HG02938 (cell line): ENCODE data around the gene PIP4K2A.
"Not testable (repeated sequence)": the region's sequence is repeated elsewhere in the genome, so short reads cannot be mapped to it uniquely, and the experiment has no call there.

ENCODE experiments used
- ATAC-seq: cut with Tn5 transposase; IDR thresholded peaks from one replicate; pipeline ENCODE4 v1.9.1; 2021; ENCODE audit warnings: mild to moderate bottlenecking, moderate library complexity; ENCODE audit not compliant: unreplicated experiment

Gene PIP4K2A

DNA sequence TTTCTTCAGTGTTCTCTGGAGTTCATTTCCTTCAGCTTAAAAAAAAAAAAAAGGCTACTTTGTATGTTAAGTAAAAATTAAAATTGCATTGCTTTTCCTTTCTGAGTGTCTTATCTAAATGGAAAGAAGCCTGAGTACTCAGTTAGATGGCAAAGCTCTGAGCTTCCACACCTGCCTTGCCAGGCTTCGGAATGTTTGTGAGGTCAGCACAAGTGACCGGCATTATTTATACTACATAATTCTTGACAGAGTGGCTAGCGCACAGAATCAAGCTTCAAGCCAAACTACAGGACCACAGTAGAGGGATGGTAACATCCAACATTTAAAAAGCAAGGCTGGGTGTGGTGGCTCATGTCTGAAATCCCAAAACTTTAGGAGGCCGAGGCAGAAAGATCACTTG, 17.3 kb downstream of the PIP4K2A start:
- no peak for ATAC-seq

DNA sequence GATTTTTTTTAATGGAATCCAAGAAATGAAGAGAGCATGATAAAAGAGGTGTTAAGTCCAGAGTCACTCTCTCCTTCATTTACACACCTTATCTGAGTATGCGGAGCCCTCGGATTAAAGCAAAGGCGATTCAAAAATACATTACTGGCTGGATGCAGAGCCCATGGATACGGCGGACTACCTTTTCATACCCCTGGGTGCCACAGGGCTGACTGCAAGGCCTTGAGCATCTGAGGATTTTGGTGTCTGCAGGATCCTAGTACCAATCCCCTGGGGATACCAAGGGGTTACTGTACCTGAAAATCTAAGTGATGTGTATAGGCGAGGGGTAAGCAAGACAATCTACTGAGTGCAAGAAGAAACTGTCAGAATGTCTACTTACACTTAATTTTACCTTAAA, 20.5 kb downstream of the PIP4K2A start:
- no peak for ATAC-seq

DNA sequence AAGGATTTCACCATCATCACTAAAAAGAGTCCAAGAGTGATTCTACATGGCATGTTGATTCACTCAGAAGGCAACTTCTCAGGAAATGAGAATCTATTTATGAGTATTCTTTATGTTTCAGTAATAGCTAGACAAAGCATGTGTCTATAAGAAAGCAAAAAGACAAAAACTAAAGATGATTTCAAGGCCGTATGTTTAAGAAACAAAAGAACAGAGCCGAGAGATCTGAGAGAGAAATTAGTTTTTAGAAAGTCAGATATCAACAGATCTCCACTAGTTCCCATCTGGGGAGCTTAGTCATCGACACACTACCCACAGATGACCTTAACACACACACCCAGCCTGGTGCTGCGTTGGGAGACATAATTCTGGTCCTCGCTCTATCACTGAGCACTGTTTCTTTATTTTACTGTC, 21.0 kb downstream of the PIP4K2A start:
- peak; percentile 44 for ATAC-seq

GRCh38 chr10:22692119-22692518, 22.3 kb downstream of the PIP4K2A start:
- ATAC-seq: not testable (repeated sequence)

DNA sequence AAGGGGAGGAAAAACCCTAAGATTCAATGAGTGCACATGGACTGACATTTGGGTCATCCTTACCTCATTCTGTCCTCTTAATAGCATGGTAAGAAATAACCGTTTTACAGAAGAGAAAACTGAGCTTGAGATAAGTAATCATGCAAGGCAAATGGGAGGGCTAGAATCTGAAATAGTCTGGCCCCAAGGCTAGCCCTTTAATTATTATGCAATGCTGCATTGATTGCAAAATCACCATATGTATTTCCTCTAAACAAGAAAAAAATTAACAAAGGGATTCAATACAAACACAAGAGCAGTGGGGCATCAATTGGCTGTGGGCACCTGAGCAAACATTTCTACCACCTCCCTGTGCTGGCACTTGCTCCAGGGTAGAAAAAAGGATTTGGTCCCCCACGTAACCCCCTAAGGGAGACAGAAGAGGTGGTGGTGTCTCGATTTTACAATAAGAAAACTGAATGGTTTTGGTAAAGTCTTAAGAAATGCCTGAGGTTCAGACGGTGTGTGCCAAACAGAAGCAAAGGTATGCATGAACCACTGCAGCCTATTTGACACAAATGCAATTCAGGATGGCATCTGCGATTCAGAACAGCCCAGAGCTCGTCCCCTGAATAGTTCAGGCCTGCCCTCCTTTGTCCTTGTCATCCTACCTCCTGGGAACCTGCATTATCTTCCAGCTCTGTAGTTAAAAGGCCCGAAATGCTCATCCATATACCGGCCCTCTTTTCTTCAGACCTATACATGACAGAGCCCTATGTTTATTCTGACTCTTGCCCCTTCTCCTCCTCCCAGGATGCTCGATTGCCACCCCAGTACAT, 23.6 kb downstream of the PIP4K2A start:
- ATAC-seq: peak; percentile 40

DNA sequence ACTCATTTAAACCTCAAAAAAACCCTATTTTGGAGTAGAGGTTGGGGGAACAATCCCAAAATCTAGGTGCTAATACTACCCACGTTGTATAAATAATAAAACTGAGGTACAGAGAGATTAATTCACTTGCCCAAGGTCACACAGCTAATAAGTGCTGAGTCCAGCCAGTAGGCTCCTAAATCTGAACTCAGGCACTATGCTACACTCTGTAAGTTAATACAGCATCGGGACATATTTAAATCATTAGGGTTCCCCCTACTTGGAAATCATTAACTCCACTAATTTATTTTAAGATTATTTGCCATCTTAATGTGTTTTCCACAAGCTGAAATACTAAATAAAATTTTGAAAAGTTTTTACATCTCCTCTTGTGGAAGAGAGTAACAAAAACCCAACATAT, 24.2 kb downstream of the PIP4K2A start:
- peak; percentile 34 for ATAC-seq

DNA sequence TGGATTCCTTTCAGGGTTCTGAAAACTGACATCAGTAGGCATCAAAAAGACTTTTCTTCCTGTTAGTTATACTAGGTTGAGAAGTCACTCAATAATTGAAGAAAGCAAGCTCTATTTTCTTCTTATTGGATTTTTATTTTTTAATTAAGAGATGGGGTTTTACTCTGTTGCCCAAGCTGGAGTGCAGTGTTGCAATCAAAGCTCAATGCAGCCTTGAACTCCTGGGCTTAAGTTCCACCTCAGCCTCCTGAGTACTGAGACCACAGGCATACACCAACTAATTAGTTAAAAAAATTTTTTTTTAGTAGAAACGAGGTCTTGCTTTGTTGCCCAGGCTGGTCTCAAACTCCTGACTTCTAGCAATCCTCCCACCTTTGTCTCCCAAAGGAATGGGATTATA, 28.0 kb downstream of the PIP4K2A start:
- ATAC-seq: no peak

- no peak for ATAC-seq
Measured at GRCh38 chr10:22685926-22686325, 28.5 kb downstream of the PIP4K2A start.

DNA sequence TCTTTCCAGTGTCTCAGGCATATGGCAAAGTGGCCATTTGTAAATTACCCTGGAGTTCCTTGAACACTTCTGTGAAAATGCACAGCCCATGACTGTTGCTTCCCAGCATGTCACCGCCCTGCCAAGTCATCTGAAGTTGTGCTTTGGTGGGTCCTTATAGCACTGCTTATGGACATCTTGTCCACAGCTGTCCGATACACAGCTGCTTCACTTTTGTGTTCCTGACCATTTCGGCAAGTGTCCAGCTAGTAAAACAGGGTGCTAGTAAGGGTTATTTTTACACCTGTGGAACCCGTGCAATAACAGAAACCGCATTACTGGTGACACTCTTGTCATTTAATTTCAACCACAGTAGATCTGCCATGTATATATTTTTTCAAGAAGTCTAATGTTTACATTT, 29.7 kb downstream of the PIP4K2A start:
- ATAC-seq: no peak

DNA sequence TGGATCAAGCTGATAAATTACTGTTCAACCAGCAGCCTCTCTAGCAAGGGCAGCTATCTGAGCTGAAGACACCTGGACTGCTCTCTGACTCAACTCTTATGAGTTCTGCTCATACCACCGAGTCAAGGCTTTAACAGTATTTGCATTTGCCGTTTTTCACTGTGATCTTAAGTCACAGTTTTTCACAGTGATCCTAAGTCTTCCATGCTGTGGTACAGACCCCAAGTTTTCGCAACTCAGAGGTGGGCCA, 31.3 kb downstream of the PIP4K2A start:
- ATAC-seq: peak; percentile 71

GRCh38 chr10:22682237-22683139, 31.9 kb downstream of the PIP4K2A start:
- no peak for ATAC-seq

- ATAC-seq: no peak
Measured at GRCh38 chr10:22681783-22682183, 32.6 kb downstream of the PIP4K2A start.

DNA sequence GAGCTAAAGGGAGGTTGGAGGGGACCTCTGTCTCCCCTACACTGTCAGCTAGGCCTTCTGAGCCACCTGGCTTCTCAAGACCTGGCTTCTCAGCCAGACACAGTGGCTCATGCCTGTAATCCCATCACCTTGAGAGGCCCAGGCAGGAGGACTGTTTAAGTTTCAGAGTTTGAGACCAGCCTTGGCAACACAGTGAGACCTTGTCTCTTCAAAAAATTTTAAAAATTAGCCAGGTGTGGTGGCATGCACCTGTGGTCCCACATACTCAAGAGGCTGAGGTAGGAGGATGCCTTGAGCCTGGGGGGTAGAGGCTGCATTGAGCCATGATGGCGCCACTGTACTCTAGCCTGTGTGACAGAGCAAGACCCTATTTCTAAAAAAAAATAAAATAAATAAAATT, 33.1 kb downstream of the PIP4K2A start:
- no peak for ATAC-seq

- ATAC-seq: no peak
Measured at GRCh38 chr10:22679608-22680007, 34.8 kb downstream of the PIP4K2A start.

DNA sequence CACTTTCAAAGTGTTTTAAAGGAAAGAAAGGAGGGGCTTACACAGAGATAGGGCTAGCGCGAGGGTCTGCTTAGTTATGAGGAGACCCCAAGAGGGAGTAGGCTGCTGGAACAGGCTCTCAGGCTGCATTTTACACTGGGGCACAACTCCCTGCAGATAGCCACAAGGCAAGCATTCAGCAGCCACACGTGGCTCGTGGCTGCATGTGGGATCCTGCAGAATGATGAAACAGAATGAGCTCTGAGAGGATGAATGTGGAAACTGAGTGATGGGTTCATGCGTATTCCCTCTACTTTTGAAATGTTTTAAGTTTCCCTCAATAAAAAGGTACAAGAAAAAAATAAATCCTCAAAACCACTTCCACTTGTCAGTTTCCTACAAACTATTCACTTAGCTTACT, 37.0 kb downstream of the PIP4K2A start:
- no peak for ATAC-seq

- no peak for ATAC-seq
Measured at GRCh38 chr10:22676435-22676834, 37.9 kb downstream of the PIP4K2A start.

- no peak for ATAC-seq
Measured at GRCh38 chr10:22674573-22674930, 39.8 kb downstream of the PIP4K2A start.

GRCh38 chr10:22673785-22674572, 40.4 kb downstream of the PIP4K2A start:
- no peak for ATAC-seq

- ATAC-seq: no peak
Measured at GRCh38 chr10:22673091-22673392, 41.3 kb downstream of the PIP4K2A start.

DNA sequence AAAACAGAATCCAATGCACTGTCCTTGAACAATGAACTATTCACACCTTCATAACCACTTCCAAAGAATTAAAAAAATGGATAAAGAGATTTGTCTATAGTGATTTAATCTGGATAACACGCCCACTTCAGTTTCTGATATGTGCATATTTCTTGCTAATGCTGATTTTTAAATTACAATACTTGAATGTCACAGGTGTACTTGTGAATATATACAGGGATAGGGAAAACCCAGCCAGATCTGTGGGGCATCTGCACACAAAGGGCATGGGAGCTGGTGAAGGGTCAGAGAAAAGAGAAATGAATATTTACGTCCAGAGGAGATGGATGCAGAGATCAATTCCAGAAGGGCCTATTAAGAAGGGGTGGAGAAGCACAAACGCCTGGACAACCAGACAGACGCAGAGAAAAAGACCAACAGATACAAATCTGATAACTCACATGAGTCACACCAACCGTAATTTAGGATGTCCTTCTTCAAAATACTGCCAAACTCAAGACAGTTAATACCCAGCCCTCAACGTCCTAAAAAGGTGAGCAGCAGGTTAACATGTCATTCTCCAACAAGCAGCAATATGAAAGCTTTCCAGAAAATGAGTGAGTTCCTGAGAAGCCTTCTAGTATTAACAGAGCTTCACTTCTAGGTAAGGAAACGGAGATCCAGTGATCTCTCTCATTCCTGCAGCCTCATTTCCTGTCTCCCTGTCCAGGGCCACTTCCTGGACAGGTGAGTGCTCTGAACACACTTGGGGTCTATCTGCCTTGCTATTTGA, 41.9 kb downstream of the PIP4K2A start:
- no peak for ATAC-seq

DNA sequence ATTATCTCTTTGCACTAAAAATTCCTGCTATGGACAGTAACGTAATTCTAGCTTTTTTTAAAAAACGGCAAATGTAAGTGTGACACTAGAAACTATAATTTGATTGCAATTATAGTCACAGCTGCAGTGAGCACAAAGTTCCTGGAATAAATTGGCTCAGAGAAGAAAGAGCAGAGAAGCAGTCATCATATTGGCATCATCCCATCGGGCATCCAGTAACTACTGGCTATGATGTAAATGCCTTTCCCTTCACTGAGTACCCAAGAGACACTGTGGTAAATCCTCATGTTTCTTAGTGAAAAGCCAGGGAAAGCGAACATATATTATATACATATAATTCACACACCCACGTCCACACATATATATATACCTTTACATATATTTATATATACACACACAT, 43.6 kb downstream of the PIP4K2A start:
- no peak for ATAC-seq
